HG03108 (cell line): Measurements from ENCODE around the gene LTB4R2.

Experiments
- ATAC-seq: cut with Tn5 transposase; IDR thresholded peaks from one replicate; pipeline ENCODE4 v1.9.1; 2021; ENCODE audit warnings: moderate library complexity; ENCODE audit not compliant: unreplicated experiment

Gene LTB4R2, protein sequence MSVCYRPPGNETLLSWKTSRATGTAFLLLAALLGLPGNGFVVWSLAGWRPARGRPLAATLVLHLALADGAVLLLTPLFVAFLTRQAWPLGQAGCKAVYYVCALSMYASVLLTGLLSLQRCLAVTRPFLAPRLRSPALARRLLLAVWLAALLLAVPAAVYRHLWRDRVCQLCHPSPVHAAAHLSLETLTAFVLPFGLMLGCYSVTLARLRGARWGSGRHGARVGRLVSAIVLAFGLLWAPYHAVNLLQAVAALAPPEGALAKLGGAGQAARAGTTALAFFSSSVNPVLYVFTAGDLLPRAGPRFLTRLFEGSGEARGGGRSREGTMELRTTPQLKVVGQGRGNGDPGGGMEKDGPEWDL

DNA sequence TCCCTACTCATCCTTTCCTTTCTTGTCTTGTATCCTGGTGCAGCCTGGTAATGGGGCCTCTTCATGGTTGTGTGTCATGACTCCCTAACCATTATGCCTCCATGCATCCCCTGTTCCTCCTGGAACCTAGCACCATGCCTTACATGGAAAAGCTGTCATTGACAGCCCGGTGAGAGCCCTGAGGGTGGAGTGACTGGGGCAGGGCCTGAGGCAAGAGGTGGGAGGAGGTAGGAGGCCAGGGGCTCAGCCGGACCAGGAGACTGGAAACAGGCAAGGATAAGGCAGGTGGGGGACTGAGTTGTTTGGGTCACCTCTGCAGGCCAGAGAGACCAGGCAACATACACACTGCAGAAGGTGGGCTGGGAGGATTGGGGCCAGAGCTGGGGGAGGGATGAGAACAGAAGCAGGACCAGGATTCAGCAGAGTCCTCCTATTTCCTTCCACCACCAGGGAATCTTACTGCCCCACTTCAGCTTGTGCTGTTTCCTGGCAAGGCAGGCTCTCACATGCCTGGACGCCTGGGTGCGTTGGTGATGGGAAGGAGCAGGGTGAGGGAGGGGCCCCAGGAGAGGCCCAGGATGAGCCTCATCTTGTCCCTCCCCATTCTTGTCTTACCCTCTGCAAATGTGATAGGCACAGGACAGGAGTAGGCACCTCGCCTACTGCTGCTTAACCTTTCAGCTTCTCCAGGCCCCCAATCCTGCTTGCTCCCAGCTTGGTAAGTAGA is at the start of gene LTB4R2:
TSS of gene LTB4R2 (plus strand) at position 603 of the 727 bp plus-strand sequence. CDS start 525 bp downstream, outside the sequence.
- ATAC-seq = no peak

DNA sequence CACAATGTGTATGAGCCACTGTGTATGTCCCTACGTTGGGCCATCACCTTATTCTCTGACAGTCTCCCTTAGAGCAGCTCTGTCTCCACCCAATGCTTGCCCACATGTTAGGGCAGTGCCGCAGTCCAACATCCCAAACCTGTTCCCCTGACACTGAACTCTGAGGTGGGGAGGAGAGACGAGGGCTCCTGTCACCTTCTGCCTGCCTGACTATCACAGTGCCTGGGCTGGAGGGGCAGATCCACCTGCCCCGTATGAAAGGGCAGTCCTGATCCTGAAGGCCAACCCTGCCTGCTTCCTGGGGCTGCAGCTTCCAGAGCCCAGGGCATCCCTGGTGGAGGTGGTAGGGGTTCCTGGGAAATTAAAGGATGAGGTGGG is 49.2 kb upstream of the LTB4R2 start:
- ATAC-seq = no peak

GRCh38 chr14:24261256-24261968 is 48.5 kb upstream of the LTB4R2 start:
- ATAC-seq = no peak

- ATAC-seq = no peak
These were observed 48.0 kb upstream of the LTB4R2 start for GRCh38 chr14:24261969-24262327.

- no peak for ATAC-seq
These were observed 46.9 kb upstream of the LTB4R2 start, which contains the start of gene TGM1 for GRCh38 chr14:24262821-24263733. Gene TGM1, minus strand, starts transcription at chr14:24263177. Its CDS starts 825 bp downstream, at chr14:24262352.

DNA sequence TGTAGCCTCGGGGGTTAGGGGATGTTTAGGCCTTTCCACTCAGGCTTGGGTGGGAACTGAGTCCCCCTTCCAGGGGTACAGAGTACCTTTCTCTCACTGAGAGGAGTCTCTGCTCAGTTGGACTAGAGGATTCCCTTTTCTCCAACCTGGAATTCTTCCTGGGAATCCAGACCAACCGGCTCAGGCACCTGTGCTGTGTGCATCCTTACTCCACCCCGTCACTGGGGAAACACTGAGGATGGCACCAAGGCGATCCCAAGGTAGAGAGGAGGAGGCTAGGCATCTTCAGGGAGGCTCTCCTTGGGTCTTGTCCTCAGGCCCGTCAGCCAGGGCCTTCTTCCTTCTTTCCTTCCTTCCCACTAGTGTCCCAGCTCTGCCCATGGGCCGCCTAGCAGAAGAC is 46.1 kb upstream of the LTB4R2 start:
- no peak for ATAC-seq

DNA sequence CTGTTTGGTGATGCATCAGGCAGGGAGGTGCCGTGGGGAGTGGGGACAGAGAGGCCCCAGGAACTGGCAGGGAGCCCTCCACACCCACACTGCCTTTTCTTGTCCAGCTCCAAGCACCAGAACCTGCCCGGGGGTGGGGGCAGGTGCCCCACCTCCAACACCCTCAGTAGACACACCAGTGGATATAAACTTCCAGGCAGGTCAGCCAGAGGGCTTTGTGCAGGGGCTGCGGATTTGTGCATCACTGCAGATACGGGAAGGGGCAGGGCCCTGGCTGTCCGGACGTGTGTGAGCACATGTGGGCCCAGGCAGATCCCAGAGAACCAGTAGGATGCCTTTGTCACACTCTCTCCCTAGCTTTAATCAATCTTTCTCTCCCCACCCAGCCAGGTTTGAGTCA is 45.6 kb upstream of the LTB4R2 start:
- no peak for ATAC-seq

GRCh38 chr14:24266344-24267244 is 43.3 kb upstream of the LTB4R2 start:
- ATAC-seq = no peak

DNA sequence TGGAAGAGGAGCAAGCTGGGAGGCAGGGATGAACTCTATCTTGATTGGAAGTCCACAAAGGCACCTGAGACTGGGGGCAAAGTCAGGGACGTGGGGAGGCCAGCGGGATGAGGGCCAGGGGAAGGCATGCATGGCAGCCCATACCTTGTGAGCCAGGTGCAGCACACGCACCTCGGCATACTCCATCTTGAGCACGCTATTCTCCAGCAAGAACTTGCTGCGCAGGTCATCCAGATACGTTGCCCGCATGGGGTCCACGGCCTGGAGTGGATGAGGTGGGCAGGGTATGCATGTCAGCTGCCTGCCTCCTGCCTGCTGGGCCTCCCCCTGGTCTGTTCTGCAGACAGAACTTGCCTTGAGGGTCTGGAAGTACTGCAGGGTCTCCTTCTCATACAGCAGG is 42.4 kb upstream of the LTB4R2 start:
- no peak for ATAC-seq

GRCh38 chr14:24268225-24268624 is 41.7 kb upstream of the LTB4R2 start:
- no peak for ATAC-seq

GRCh38 chr14:24269368-24269767 is 40.6 kb upstream of the LTB4R2 start:
- ATAC-seq = no peak

DNA sequence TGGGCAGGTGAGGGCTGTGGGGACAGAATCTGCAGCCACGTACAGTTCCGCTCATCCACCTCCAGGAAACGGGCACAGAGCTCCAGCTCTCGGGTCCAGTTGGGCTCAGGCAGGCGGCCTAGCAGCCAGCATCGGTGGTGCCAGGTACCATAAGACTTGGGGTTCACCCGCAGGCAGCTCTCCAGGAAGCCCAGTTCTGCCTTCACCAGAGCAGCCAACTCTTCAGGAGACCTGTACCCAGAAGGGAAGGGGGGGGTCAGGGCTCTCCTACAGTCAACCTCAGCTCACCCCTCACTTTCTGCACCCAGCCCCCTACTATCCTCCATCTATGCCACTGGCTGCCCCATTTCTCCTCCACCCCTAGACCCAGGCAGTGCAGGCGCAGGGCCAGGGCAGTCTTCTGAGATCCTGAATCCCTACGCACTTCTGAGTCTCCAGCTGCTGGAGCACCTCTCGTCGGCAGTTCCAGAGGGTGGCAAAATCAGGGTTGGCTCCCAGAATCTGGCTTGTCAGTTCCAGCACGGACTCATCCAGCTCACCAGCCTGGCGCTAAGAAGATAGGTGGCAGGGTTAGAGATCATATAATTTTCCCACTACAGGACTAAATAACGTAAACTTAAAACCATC is 39.9 kb upstream of the LTB4R2 start:
- ATAC-seq = no peak

- no peak for ATAC-seq
These were observed 39.3 kb upstream of the LTB4R2 start for GRCh38 chr14:24270537-24271133.

GRCh38 chr14:24271134-24271833 is 38.7 kb upstream of the LTB4R2 start, which contains the start of gene RABGGTA:
Gene RABGGTA, minus strand, starts transcription at chr14:24271597. Its CDS starts 482 bp downstream, at chr14:24271115.
- ATAC-seq = peak; percentile 83

DNA sequence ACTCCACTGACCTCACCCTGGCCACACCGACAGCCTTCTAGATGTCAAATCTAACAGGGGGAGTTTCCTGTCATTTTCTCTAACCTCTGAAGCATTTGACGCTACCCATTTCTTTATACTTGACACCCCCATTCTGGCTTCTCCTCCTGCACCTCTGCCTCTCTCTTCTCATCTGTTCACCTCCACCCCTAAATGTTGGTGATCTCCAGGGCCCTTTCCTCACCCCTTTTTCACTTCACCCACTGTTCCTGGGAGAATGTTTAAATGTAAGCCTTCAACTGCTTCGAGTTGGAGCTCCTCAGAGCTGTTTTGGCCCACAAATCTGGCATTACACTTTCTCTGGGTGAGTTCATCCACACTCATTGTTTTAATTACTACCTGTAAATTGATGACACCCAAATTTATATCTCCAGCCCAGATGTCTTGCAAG is 38.1 kb upstream of the LTB4R2 start:
- ATAC-seq = no peak

DNA sequence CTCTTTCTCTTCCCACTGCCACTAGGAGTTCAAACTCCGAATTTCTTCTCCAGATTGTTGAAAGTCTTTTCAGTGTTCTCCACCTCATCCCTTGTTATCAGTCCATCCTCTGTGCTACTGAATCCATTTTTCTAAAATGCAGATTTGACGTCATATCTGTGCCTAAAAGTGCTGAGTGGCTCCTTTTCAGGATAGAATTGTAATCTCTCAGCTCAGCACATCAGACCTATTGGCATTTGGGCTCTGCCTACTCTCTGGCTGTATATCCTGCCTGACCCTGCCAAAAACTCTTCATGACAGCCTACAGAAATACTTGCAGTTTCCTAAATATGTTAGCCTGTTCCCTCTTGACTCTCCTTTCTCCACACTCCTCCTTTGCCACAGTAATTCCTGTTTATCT is 37.5 kb upstream of the LTB4R2 start:
- ATAC-seq = no peak

DNA sequence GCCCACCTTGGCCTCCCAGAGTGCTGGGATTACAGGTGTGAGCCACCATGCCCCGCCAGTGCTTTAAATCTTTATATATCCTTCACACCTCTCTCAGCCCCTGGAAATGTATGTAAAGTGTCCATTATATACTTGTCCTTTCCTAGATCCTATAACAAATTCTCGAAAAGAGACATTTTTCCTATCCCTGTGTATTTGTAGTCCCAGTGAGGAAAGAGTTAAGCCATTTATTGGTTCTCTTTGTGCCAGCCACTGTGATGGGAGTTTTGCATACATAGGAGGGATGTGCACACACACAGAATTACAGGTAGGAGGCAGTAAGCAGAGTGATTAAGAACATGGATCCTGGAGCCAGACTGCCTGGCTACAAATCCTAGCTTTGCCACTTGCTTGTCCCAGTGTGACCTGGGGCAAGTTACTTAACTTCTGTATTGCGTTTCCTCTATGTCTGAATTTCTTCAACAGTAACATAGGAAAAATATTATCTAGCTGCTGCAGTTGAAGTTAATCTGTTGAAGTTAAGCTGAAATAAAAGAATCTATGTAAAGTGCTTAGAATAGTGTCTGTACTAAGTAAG is 36.4 kb upstream of the LTB4R2 start:
- ATAC-seq = no peak

- ATAC-seq = peak; percentile 45
These were observed 35.8 kb upstream of the LTB4R2 start for GRCh38 chr14:24274101-24274543.
